ENCODE results near the gene MACROD2.

The MACROD2 gene

DNA sequence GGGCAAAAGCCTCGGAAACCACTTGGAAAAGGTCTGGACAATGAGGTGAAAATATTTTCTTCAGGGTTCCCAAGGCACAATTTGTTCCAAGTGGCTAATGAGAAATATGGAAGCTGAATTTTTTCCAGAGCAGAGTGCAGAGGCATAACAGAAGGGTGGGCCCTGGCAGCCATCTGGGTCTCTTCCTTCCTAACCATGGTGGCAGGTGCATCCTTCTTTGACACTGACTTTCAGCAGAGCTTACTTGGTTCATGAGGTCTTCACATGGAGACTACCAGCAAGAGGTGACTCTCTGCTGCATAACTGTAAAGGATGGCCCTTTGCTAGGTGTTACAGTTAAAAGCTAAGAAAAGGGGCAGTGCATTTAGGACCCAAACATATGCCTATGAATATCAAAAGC is 2055.1 kb downstream of the MACROD2 start:
- POLR2A ChIA-PET, result no interaction called here
- CTCF ChIA-PET, result interaction anchor here (0.6 kb wide), 1 partner anchor 16 kb away, joined by 3 read pairs; no protein-coding TSS in a partner anchor
- no peak overlapping the region for H3K4me3 ChIP-seq (ENCODE audit: low read depth, low read length)

DNA sequence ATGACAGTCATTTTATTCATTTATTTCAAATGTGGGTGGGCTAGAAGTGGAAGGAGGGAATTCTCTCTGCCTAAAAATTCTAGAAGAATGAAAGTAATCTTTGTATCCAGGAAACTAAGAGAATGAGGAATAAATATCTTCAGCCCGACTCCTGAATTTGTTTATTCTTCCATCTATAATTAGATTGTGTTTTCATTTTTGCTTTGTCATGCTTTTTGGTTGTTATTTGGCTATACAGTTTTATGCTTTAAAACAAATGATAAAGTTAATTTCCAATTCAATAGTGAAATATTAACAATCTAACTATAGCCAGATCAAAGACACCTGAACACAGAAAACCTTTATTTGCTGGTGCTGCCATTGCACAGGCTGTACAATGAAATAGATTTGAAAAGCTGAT is 2056.7 kb downstream of the MACROD2 start:
- H3K4me1 ChIP-seq (ENCODE audit: control insufficient read depth, insufficient read depth, low read length), result no peaks in the 10 kb centered on the region
- TF ChIP-seq, protein P1, sequence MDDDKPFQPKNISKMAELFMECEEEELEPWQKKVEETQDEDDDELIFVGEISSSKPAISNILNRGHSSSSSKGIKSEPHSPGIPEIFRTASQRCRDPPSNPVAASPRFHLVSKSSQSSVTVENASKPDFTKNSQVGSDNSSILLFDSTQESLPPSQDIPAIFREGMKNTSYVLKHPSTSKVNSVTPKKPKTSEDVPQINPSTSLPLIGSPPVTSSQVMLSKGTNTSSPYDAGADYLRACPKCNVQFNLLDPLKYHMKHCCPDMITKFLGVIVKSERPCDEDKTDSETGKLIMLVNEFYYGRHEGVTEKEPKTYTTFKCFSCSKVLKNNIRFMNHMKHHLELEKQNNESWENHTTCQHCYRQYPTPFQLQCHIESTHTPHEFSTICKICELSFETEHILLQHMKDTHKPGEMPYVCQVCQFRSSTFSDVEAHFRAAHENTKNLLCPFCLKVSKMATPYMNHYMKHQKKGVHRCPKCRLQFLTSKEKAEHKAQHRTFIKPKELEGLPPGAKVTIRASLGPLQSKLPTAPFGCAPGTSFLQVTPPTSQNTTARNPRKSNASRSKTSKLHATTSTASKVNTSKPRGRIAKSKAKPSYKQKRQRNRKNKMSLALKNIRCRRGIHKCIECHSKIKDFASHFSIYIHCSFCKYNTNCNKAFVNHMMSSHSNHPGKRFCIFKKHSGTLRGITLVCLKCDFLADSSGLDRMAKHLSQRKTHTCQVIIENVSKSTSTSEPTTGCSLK (tag by site-specific recombination; IDR thresholded peaks at IDR 0.05), result no peak
- TF ChIP-seq MEIS1 (CRISPR knock-in tag; IDR thresholded peaks at IDR 0.05; ENCODE audit: borderline replicate concordance), result no peak
- TF ChIP-seq, protein P2, sequence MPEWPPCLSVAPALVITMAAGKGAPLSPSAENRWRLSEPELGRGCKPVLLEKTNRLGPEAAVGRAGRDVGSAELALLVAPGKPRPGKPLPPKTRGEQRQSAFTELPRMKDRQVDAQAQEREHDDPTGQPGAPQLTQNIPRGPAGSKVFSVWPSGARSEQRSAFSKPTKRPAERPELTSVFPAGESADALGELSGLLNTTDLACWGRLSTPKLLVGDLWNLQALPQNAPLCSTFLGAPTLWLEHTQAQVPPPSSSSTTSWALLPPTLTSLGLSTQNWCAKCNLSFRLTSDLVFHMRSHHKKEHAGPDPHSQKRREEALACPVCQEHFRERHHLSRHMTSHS (tag by site-specific recombination; IDR thresholded peaks at IDR 0.05), result no peak
- TF ChIP-seq, protein P3, sequence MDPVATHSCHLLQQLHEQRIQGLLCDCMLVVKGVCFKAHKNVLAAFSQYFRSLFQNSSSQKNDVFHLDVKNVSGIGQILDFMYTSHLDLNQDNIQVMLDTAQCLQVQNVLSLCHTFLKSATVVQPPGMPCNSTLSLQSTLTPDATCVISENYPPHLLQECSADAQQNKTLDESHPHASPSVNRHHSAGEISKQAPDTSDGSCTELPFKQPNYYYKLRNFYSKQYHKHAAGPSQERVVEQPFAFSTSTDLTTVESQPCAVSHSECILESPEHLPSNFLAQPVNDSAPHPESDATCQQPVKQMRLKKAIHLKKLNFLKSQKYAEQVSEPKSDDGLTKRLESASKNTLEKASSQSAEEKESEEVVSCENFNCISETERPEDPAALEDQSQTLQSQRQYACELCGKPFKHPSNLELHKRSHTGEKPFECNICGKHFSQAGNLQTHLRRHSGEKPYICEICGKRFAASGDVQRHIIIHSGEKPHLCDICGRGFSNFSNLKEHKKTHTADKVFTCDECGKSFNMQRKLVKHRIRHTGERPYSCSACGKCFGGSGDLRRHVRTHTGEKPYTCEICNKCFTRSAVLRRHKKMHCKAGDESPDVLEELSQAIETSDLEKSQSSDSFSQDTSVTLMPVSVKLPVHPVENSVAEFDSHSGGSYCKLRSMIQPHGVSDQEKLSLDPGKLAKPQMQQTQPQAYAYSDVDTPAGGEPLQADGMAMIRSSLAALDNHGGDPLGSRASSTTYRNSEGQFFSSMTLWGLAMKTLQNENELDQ (tag by site-specific recombination; IDR thresholded peaks at IDR 0.05; ENCODE audit: low read depth), result no peak
- TF ChIP-seq, protein P4, sequence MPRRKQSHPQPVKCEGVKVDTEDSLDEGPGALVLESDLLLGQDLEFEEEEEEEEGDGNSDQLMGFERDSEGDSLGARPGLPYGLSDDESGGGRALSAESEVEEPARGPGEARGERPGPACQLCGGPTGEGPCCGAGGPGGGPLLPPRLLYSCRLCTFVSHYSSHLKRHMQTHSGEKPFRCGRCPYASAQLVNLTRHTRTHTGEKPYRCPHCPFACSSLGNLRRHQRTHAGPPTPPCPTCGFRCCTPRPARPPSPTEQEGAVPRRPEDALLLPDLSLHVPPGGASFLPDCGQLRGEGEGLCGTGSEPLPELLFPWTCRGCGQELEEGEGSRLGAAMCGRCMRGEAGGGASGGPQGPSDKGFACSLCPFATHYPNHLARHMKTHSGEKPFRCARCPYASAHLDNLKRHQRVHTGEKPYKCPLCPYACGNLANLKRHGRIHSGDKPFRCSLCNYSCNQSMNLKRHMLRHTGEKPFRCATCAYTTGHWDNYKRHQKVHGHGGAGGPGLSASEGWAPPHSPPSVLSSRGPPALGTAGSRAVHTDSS (tag by site-specific recombination; IDR thresholded peaks at IDR 0.05), result no peak

More for the DNA sequence above, 2055.1 kb downstream of the MACROD2 start:
- Histone ChIP-seq H3K27ac (ENCODE audit: extremely low read depth, low read depth, low read length) (no peak overlapping the region), H3K9me3 (ENCODE audit: control insufficient read depth, insufficient read depth, low read depth, low read length) (no peaks in the 10 kb centered on the region), H3K36me3 (ENCODE audit: control insufficient read depth in 2 of 2, insufficient read depth in 1 of 2, low read length in 2 of 2) (no peaks in the 10 kb centered on the region), H3K4me1 (ENCODE audit: control insufficient read depth, insufficient read depth, low read length) (no peaks in the 10 kb centered on the region)
- TF ChIP-seq ZNF140 (tag by site-specific recombination; IDR thresholded peaks at IDR 0.05) (no peak), ZNF404 (tag by site-specific recombination; IDR thresholded peaks at IDR 0.05) (no peak), ZNF37A (tag by site-specific recombination; IDR thresholded peaks at IDR 0.05) (no peak), ZBTB48 (tag by site-specific recombination; IDR thresholded peaks at IDR 0.05) (no peak), ZNF837 (tag by site-specific recombination; IDR thresholded peaks at IDR 0.05) (no peak), ZNF16 (tag by site-specific recombination; IDR thresholded peaks at IDR 0.05; ENCODE audit: low read depth) (no peak), ZNF544 (tag by site-specific recombination; IDR thresholded peaks at IDR 0.05) (no peak), ZNF274 (IDR thresholded peaks at IDR 0.05; ENCODE audit: low read length) (no peak), ZNF274 (tag by site-specific recombination; IDR thresholded peaks at IDR 0.05; ENCODE audit: borderline replicate concordance) (no peak), ZNF121 (tag by site-specific recombination; IDR thresholded peaks at IDR 0.05) (no peak), SALL2 (tag by site-specific recombination; IDR thresholded peaks at IDR 0.05; ENCODE audit: borderline replicate concordance) (no peak), ZNF302 (tag by site-specific recombination; IDR thresholded peaks at IDR 0.05; ENCODE audit: low read depth) (no peak)
- TF ChIP-seq, protein P5, sequence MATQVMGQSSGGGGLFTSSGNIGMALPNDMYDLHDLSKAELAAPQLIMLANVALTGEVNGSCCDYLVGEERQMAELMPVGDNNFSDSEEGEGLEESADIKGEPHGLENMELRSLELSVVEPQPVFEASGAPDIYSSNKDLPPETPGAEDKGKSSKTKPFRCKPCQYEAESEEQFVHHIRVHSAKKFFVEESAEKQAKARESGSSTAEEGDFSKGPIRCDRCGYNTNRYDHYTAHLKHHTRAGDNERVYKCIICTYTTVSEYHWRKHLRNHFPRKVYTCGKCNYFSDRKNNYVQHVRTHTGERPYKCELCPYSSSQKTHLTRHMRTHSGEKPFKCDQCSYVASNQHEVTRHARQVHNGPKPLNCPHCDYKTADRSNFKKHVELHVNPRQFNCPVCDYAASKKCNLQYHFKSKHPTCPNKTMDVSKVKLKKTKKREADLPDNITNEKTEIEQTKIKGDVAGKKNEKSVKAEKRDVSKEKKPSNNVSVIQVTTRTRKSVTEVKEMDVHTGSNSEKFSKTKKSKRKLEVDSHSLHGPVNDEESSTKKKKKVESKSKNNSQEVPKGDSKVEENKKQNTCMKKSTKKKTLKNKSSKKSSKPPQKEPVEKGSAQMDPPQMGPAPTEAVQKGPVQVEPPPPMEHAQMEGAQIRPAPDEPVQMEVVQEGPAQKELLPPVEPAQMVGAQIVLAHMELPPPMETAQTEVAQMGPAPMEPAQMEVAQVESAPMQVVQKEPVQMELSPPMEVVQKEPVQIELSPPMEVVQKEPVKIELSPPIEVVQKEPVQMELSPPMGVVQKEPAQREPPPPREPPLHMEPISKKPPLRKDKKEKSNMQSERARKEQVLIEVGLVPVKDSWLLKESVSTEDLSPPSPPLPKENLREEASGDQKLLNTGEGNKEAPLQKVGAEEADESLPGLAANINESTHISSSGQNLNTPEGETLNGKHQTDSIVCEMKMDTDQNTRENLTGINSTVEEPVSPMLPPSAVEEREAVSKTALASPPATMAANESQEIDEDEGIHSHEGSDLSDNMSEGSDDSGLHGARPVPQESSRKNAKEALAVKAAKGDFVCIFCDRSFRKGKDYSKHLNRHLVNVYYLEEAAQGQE (tag by site-specific recombination; IDR thresholded peaks at IDR 0.05), result no peak
- TF ChIP-seq, protein P6, sequence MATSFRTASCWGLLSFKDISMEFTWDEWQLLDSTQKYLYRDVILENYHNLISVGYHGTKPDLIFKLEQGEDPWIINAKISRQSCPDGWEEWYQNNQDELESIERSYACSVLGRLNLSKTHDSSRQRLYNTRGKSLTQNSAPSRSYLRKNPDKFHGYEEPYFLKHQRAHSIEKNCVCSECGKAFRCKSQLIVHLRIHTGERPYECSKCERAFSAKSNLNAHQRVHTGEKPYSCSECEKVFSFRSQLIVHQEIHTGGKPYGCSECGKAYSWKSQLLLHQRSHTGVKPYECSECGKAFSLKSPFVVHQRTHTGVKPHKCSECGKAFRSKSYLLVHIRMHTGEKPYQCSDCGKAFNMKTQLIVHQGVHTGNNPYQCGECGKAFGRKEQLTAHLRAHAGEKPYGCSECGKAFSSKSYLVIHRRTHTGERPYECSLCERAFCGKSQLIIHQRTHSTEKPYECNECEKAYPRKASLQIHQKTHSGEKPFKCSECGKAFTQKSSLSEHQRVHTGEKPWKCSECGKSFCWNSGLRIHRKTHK (tag by site-specific recombination; IDR thresholded peaks at IDR 0.05), result no peak

More for the DNA sequence above, 2056.7 kb downstream of the MACROD2 start:
- H3K9me3 ChIP-seq (ENCODE audit: control insufficient read depth, insufficient read depth, low read depth, low read length), result no peaks in the 10 kb centered on the region
- ChIA-PET CTCF (no interaction called here), POLR2A (no interaction called here)
- no peak overlapping the region for H3K4me3 ChIP-seq (ENCODE audit: low read depth, low read length)
- no peak overlapping the region for H3K27ac ChIP-seq (ENCODE audit: extremely low read depth, low read depth, low read length)
- H3K36me3 ChIP-seq (ENCODE audit: control insufficient read depth in 2 of 2, insufficient read depth in 1 of 2, low read length in 2 of 2), result no peaks in the 10 kb centered on the region
